ENCODE measurements around the gene ANKRD52. TPM values are rescaled to one million over a fixed set of nuclear protein-coding genes. Genes with fewer than 3 reads are reported as not detected.

The ANKRD52 gene
- polyA plus RNA-seq, 2 of the 4 experiments (the other 2 are of a cell fraction) = 26.1 to 48.7 TPM

DNA sequence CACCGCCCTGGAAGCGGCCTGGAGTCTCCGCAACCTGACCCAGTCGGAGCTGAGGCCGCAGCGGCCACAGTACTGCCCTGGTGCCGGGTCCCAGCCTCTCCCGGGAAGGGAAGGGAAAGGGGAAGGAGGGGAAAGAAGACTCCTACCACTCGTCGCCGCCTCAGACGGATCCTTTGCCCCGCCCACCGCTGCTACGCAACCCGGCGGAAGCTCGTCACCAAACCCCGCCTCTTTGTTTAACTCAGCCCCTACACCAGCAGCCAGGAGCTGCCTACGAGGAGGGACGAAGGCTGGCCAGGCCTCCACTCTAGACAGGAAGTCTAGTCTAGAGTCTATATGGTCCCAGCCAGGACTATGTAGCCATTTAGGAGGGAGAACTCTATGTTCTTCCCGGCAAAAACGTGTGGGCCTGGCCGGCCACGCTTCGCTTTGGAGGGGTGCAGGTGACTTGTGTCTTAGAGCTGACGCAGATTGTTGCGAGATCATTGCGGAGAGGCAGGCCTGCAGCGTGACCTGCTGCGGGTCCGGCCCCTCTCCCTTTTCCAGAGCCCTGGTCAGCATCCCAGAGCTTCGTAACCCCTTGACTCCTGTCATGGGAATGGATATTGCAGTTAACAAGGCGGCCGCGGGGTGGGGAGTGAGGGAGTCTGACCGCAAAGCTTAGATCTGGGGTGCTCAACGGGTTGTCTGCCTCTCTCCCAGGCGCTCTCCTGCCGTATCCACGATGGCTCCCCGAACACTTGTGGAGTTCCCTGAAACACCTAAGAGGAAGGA lies 36.2 kb downstream of the ANKRD52 start, which contains the start of gene RNF41 (continued):
- TF ChIP-seq JUN (IDR thresholded peaks at IDR 0.05) = peak; percentile 80 to 84
- TF ChIP-seq, protein P1, sequence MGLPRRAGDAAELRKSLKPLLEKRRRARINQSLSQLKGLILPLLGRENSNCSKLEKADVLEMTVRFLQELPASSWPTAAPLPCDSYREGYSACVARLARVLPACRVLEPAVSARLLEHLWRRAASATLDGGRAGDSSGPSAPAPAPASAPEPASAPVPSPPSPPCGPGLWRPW (IDR thresholded peaks at IDR 0.05) = no peak
- TF ChIP-seq POLR2A (IDR thresholded peaks at IDR 0.05; ENCODE audit: low read length) = peak; percentile 74
- no peak for TF ChIP-seq RNF2 (IDR thresholded peaks at IDR 0.05; ENCODE audit: borderline replicate concordance, low read depth)
- TF ChIP-seq RFX5 (IDR thresholded peaks at IDR 0.05) = peak; percentile 13; the same call in 1 of the 2 replicates
- peak; percentile 85; the same call in 1 of the 2 replicates for TF ChIP-seq PHF8 (IDR thresholded peaks at IDR 0.05; ENCODE audit: borderline replicate concordance, low read depth)

DNA sequence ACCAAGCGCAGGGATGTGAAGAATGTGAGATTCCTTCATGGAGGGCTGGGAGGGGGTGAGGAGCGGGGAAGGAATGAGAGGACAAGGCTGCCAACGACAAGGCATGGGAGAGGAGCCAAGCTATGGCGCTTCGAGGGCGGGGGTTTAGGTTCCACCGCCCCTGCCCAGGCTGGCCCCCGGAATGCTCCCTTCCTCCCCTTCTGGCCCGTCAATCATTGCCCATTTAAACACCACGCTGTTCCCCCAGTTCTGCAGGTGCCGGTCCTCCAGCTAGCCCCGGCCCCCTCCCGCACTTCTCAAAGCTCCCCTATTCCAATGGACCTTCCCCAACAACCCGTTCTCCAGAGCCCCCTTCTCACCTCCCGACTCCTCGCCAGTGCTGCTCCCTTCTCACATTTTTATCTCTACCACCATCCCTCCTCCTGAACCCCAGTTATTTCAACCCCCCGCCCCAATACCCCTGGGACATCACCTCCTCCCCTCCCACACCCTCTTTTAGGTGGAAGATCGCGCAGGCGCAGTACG lies 36.9 kb downstream of the ANKRD52 start:
- peak; percentile 39 to 87 for DNase-seq (ENCODE audit: low read depth in 1 of 2, low spot score in 1 of 2)
- WGBS (ENCODE audit: missing lambda C conversion rate) = 2% methylated on average over 19 of the region's 21 CpGs
- TF ChIP-seq POLR2A (IDR thresholded peaks at IDR 0.05; ENCODE audit: low read length) = no peak
- TF ChIP-seq MAFK (IDR thresholded peaks at IDR 0.05; ENCODE audit: partially characterized antibody) = no peak
- TF ChIP-seq EHMT2 (IDR thresholded peaks at IDR 0.05; ENCODE audit: low read depth) = no peak
- no peak for TF ChIP-seq RNF2 (IDR thresholded peaks at IDR 0.05; ENCODE audit: borderline replicate concordance, low read depth)
- TF ChIP-seq, protein P2, sequence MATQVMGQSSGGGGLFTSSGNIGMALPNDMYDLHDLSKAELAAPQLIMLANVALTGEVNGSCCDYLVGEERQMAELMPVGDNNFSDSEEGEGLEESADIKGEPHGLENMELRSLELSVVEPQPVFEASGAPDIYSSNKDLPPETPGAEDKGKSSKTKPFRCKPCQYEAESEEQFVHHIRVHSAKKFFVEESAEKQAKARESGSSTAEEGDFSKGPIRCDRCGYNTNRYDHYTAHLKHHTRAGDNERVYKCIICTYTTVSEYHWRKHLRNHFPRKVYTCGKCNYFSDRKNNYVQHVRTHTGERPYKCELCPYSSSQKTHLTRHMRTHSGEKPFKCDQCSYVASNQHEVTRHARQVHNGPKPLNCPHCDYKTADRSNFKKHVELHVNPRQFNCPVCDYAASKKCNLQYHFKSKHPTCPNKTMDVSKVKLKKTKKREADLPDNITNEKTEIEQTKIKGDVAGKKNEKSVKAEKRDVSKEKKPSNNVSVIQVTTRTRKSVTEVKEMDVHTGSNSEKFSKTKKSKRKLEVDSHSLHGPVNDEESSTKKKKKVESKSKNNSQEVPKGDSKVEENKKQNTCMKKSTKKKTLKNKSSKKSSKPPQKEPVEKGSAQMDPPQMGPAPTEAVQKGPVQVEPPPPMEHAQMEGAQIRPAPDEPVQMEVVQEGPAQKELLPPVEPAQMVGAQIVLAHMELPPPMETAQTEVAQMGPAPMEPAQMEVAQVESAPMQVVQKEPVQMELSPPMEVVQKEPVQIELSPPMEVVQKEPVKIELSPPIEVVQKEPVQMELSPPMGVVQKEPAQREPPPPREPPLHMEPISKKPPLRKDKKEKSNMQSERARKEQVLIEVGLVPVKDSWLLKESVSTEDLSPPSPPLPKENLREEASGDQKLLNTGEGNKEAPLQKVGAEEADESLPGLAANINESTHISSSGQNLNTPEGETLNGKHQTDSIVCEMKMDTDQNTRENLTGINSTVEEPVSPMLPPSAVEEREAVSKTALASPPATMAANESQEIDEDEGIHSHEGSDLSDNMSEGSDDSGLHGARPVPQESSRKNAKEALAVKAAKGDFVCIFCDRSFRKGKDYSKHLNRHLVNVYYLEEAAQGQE (IDR thresholded peaks at IDR 0.05) = no peak
- H3K9me3 ChIP-seq = no peaks in the 10 kb centered on the region
- peak; percentile 7 to 10 for ATAC-seq
- peaks cover 26% of the 10 kb centered on the region for H3K4me1 ChIP-seq
- ChIA-PET POLR2A (interaction anchor here (0.8 to 2.3 kb wide), 22 partner anchors 10 to 287 kb away, joined by 3 to 34 read pairs (median 6); partner anchors contain the start of genes ANKRD52, COQ10A, ESYT1 and PA2G4), CTCF (interaction anchor here (0.6 to 4.2 kb wide), 20 partner anchors 9 to 483 kb away, joined by 3 to 67 read pairs (median 4); partner anchors contain the start of genes ANKRD52, SMARCC2 and ZC3H10)
- H3K4me3 ChIP-seq = peak overlapping the region; percentile 71
- H3K27ac ChIP-seq = peak overlapping the region; percentile 91 to 94
- H3K4me2 ChIP-seq = peak overlapping the region; percentile 94
- no peak for FAIRE-seq

DNA sequence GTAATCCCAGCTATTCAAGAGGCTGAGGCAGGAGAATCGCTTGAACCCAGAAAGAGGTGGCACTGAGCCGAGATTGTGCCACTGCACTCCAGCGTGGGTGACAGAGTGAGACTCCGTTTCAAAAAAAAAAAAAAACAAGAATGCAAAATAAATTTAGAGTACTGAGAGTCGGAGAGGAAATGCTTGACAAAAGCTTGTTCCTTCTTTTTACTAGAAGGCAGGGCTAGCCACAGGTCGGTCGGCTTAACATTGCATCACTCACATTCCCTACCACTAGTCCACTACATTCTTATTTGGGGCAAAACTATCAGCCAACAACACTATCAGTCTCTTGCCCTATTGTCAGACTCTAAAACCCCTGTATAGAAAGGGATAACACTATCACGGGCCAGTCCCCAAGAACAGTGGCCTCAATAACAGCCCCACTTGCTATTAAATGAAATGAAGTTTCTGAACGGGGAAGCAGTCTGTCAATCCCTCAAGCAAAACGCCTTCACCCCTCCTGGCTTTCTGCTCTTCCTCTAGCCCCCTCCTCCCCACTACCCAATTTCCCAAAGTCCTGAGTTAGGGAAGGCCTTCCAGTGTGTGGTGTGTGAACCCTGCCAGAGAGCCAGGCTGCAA lies 37.5 kb downstream of the ANKRD52 start:
- Histone ChIP-seq H3K4me2 (peak overlapping the region; percentile 94), H3K27ac (peak overlapping the region; percentile 91 to 94), H3K4me3 (peak overlapping the region; percentile 71), H3K4me1 (peaks cover 26% of the 10 kb centered on the region), H3K9me3 (no peaks in the 10 kb centered on the region)
- no peak for TF ChIP-seq FOXS1 (CRISPR knock-in tag; IDR thresholded peaks at IDR 0.05)
- TF ChIP-seq MYC (IDR thresholded peaks at IDR 0.05; ENCODE audit: borderline replicate concordance, low read length) = no peak
- 0 out of 4 replicates have a peak, but pooled peaks of 1 of the 2 experiments have one; percentile 5 for TF ChIP-seq CEBPB (IDR thresholded peaks at IDR 0.05)
- DNase-seq (ENCODE audit: low read depth in 1 of 2, low spot score in 1 of 2) (no peak), ATAC-seq (no peak), FAIRE-seq (no peak)
- WGBS (ENCODE audit: missing lambda C conversion rate) = 55% methylated on average over 10 of the region's 10 CpGs
- ChIA-PET POLR2A (interaction anchor here (1.0 to 2.3 kb wide), 7 partner anchors 10 to 103 kb away, joined by 4 to 34 read pairs (median 10); partner anchors contain the start of genes COQ10A, SMARCC2 and ZC3H10), CTCF (interaction anchor here (0.6 to 4.2 kb wide), 17 partner anchors 9 to 416 kb away, joined by 3 to 67 read pairs (median 5); partner anchors contain the start of genes ANKRD52, SMARCC2 and ZC3H10)

DNA sequence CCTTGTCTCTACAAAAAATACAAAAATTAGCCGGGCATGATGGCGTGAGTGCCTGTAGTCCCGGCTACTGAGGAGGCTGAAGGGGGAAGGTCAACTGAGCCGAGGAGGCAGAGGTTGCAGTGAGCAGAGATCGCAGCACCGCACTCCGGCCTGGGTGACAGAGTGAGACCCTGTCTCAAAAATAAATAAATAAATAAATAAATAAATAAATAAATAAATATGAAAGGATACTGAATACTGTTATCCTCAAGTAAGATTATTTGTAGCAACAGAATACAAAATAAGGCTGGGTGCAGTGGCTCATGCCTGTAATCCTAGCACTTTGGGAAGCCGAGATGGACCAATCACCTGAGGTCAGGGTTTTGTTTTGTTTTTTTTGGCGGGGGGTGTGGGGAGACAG lies 38.3 kb downstream of the ANKRD52 start:
- Histone ChIP-seq H3K4me3 (no peak overlapping the region), H3K9me3 (no peaks in the 10 kb centered on the region), H3K4me2 (no peak overlapping the region), H3K4me1 (peaks cover 20% of the 10 kb centered on the region), H3K27ac (no peak overlapping the region)
- FAIRE-seq = no peak
- TF ChIP-seq ZC3H11A (IDR thresholded peaks at IDR 0.05) (peak; percentile 97), MAFK (IDR thresholded peaks at IDR 0.05; ENCODE audit: partially characterized antibody) (no peak)
- 96% methylated on average over 9 of the region's 9 CpGs for WGBS (ENCODE audit: missing lambda C conversion rate)
- ATAC-seq = no peak
- DNase-seq (ENCODE audit: low read depth in 1 of 2, low spot score in 1 of 2) = no peak
- ChIA-PET CTCF (interaction anchor here (1.0 to 4.2 kb wide), 7 partner anchors 8 to 101 kb away, joined by 3 to 67 read pairs (median 16); partner anchors contain the start of genes ANKRD52, SMARCC2 and ZC3H10), POLR2A (interaction anchor here (1.1 kb wide), 1 partner anchor 102 kb away, joined by 6 read pairs; the partner anchor contains the start of gene ZC3H10)

Data from A549 (cell line).